ENCODE data around the gene PPCS.

PPCS gene

DNA sequence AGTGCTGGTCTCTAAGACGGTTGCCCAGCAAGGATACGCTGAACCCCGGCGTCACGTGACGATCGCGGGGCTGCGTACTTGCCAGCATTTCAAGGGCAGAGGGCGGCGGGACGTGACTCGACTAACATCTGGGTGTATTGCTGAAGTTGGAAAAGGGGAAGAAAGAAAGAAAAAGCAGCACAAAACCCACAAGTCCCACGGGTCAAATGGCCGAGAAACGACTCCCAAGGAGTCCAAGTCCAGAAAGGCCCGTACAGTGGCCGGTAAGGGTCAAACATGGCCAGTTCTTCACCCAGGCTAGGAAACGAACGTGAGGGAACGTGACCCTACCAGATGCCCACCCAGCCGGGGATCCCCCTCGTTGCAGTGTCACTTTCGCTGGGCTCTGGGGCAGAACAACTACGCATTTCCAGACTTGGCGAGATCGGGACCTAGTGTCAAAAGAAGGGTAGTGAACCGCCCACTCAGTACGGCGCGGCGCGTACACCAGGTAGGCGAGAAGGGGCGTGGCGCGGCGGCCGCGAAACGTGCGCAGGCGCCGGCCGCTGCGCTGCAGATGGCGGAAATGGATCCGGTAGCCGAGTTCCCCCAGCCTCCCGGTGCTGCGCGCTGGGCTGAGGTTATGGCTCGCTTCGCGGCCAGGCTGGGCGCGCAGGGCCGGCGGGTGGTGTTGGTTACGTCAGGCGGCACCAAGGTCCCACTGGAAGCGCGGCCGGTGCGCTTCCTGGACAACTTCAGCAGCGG lies at the start of gene PPCS, which contains the start of gene ZMYND12:
TSS of gene PPCS (plus strand) at position 534 of the 744 bp plus-strand sequence. CDS start at position 557, 23 bp downstream.
TSS of gene ZMYND12 (minus strand) at position 13 of the 744 bp plus-strand sequence. CDS start 25 bp downstream, outside the sequence.
- DNase-seq, result peak; percentile 95

GRCh38 chr1:42414551-42415496 lies 41.5 kb upstream of the PPCS start:
- DNase-seq, result no peak

DNA sequence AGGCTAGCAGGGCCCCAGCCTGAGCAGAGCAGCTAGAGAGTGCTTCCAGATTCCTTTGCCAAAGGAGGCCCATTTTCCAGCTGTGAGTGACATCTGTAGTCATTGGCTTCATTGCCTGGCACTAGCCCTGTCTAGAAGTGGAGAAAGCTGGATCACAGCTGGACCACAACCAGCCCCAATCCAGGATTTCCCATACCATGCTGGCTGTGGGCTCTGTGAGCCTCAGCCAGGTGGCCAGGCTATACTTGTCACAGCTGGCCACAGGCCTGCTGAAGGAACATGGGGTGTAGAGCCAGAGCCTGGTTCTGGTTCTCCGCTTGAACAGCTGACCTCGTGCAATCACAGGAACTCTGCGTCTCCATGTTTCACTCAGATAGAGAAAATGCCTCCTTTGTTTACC lies 39.2 kb upstream of the PPCS start:
- no peak for DNase-seq

GRCh38 chr1:42418516-42418915 lies 37.8 kb upstream of the PPCS start:
- no peak for DNase-seq

DNA sequence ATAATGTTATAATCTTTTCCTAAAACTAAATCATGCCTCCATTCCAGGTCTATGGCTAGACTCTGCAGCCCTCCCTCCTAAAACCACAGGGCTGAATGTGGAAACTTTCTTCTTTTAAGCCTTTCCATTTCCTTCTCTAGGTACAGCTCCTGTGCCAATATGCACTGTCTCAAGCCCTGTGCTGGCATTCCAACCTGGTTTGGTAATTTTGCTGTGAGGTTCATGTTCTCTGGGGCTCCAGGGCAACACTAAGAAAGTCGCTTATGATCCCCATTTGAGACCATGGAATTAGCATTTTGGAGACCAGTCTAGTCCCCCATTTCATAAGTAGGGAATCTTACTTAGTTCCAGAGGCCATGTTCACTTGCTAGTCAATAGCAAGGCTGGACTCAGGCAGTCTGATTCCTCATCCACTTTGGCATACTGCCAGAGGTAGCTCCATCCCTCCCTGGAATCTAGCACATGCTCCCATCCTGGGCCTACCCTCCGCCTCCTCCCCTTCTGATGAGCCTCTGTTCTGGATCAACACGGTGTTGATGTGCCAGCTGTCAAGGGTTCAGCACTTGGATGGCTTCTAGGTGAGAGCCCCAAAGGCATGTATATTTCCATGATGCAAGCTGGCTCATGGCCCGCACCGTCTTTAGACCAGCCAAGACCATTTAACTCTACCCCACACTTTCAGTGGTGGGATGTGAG lies 37.1 kb upstream of the PPCS start:
- DNase-seq, result no peak

GRCh38 chr1:42420121-42420520 lies 36.2 kb upstream of the PPCS start:
- DNase-seq, result no peak

DNA sequence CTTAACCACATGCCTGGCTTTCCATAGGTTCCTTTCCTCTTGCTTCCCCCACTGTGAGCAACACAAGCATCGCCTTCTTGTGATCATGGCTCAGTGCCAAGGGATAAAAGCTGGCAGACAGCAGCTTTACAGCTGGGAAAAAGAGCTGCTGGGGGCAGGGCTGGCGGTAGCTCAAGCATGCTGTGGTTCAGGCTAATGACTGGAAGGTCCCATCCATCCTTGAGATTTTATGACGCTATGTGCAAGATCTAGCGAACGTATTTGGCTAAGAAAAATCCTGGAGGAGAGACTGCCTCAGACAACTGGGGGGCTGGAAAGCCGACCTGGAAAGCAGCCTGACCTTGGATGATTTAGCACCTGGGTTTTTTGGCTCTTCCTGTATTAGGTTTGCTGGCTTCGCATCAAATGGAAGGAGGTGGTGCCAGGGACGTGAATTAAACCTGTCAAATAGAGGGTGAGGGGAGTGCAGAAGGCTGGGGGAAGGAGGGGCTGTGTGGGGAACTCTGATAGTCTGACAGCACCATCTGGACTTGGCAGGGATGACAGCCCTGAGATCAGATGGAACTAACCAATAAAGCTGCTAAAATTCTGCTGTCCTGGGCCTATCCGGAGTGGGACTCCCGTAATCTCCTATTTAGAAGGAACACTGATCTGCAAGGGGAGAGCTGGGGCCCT lies 35.3 kb upstream of the PPCS start:
- DNase-seq, result no peak

GRCh38 chr1:42422737-42423136 lies 33.6 kb upstream of the PPCS start:
- no peak for DNase-seq

GRCh38 chr1:42423681-42424080 lies 32.7 kb upstream of the PPCS start:
- DNase-seq, result no peak

DNA sequence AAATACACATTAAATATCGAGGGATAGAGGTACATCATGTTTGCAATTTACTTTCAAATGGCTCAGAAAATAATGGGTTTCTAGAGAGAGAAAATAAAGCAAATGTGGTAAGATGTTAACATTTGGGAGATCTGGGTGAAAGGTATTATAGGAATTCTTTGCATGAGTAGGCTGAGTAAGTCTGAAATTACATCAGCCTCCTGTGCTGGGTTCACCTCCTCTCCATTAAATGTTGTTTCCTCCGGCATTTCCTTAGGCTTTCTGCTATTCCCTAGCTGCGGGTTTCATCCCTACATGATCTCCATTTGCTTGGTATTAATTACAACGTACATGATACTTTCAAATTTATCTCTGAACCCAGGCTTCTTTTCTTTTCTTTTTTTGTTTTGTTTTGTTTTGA lies 32.1 kb upstream of the PPCS start:
- DNase-seq, result no peak

- no peak for DNase-seq
Observed at GRCh38 chr1:42427240-42427639, 29.1 kb upstream of the PPCS start.

DNA sequence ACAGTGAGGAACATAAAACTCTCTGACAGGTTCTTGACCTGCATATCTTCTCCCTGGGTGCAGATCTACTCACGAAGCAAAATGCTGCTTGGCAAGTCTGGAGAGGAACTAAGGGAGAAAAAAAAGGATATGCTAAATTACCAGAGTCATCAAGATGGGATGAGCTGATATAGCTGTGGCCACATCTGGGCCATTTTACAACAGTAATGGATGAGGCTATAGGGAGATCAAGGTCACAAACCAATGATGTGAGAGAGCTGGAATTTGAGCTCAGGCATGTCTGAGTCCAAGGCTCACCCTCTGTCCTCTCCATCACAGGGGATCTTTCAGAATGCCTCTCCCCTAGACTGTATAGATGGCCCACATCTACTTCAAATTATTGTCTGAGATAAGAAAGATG lies 26.7 kb upstream of the PPCS start:
- DNase-seq, result no peak

DNA sequence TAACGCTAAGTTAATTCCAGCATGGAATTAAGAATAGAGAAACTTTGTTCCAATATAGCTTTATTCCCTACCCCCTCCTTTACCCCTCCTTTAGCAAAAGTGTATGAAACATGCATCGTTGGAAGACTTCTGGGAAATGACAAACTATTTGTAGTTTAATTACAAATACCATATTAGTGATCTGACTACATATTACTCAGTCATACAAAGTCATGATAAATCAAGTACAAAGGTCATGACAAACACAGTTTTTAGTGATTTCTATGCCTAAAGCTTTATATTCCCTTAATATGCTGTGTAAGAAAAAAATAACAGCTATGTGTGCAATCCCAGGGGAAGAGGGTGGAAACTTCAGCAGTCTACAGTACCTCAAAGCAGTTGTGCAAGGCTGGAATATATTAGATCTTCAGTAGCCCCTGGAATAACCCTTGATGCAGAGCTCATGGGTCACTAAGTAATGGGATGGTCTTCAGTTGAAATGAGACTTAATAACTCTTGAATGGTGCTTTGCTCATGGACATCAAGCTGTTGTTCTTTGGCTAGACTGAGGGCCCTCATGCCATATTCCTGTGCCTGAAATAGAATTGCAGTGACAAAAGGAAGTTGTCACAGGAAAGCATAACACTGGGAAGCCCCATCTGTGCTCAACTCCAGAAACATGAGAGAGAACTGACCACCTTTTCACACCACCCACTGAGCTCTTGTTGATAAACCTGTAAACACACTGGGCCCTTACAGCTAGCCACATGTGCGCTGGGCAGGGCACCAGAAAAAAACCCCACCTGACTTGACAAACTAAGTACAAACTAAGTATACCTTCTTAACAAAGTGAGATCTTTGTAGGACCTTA lies 25.8 kb upstream of the PPCS start:
- no peak for DNase-seq

DNA sequence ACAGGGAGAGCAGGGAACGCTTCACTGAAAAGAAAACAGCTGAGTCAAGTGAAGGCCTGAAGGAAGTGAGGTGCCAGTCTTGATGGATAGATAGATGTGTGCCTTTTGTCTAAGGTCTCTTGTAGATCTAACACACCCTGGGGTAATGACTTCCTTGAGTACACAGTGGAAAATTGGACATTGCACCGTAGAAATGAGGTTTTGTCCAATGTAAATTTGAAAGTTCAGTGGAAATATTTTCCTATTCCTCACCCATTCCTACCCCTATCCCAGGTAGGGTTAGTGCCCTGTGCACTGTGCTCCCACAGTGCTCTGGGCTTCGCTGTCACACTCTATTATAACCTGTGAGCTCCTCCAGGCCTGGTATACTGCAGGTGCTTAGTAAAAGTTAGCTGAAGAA lies 24.8 kb upstream of the PPCS start:
- DNase-seq, result no peak

DNA sequence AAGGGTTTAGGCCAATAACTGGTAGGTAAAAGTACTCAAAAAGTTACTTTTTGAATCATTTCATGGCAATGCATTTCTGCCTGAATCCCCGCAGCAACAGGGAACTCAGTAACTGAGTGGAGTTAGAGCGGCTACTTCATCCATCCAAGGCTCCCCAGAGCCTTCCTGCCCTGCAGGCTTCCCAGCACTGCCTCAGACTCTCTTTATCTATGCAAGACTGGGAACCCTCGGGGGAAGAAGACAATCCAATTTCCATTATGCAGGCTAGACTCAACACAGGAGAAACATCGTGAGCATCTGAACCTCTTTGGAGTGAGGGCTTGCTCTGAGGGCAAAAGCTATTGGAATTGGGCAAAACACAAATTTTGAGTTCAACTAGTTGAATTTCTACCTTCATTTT lies 23.6 kb upstream of the PPCS start:
- DNase-seq, result no peak

DNA sequence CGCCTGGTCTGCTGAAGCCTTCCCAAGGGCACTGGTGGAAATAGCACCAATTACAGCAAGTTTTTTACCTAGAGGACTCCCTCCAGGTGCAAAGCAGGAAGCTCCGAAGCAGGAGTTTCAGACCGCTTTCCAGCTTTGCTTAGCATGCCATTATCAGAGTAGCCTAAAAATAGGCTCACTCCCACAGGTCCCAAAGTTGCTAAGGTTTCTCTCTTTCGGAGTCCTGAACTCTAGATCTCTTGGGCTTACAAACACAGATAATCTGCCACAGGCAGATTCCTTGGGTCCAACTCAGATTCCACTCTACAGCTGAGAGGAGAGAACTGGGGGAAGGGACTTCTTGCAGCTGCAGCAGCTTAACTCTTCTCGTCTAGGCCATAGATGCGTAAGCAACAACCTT lies 23.0 kb upstream of the PPCS start:
- DNase-seq, result no peak

DNA sequence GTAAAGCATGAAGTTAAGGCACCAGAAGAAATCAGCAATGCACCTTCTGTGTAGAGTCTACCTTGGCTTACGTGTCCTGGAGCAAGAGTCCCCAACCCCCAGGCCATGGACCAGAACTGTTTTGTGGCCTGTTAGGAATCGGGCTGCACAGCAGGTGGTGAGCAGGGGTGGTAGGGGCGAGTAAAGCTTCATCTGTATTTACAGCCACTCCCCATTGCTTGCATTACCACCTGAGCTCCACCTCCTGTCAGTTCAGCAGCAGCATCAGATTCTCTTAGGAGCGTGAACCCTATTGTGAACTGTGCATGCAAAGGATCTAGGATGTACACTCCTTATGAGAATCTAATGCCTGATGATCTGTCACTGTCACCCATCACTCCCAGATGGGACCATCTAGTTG lies 22.0 kb upstream of the PPCS start:
- no peak for DNase-seq

- DNase-seq, result no peak
Observed at GRCh38 chr1:42439940-42440339, 16.4 kb upstream of the PPCS start.

DNA sequence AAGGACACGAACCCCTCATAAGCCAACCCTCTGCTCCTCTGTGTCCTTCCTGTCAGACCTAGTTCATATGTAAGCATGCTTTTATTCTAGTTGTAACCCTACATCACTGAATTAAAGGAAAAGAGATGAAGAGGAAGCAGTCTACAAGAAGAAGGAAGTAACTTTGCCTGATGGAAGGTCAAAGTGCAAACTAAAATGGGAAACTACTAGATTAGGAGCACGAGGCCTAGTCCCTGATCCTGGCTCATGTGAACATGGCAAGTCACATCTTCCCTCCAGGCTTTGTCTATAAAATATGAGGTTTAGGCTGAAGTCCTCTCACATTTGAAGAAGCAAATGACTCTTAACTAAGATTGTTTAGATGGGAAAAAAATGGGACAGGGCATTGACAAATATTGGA lies 13.7 kb upstream of the PPCS start:
- DNase-seq, result no peak

DNA sequence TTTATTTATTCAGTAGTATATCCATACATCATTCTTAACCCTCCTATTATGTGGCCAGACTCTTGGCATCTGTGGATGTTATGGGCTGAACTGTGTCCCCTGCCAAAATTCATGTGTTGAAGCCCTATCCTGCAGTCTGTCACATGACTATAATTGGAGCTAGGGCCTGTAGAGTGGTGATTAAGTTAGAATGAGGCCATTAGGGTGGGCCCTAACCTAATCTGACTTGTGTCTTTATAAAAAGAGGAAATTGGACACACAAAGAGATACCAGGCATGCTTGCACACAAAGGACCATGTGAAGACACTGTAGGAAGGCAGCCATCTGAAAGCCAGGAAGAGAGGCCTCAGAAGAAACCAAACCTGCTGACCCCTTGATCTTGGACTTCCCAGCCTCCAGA lies 7.1 kb upstream of the PPCS start:
- DNase-seq, result no peak

DNA sequence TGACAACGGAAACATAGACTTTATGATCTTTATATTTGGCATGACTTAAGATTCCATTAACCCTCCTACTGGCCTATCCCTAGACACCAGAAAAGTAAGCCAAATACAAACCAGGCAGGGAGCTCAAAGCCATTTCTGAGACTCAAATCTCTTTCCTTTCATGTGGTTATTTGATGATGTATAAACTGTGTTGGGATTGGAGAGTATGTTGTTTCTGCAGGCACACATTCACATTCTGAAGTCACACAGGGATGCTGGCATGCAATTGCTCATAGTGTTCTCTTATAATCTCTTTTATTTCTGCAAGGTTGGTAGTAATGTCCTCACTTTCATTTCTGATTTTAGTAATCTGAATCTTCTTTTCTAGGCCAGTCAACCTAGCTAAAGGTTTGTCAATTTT lies 6.3 kb upstream of the PPCS start:
- no peak for DNase-seq

DNA sequence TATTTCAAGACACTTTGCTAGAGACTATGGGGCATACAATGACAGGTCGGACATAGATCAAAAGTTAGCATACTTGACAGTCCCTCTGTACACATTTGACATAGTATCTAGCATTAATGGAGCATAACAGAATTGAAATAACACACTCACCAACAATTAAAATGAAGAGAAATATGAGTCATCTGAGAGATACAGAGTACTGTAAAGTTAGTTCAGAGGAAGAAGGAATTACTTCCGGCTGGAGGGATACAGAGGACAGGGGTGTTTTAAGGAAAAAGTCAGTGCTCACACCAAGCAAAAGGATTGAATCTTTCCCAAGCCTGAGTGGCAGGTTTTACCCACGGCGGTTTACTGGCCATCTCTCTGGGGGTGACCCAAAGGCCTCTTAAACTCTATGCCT lies 3.0 kb upstream of the PPCS start:
- no peak for DNase-seq

Measured in activated CD4-positive, alpha-beta T cell treated with anti-CD3 and anti-CD28 coated beads for 48 hours (primary cell).